NCI-H524 treated with DMSO at 0.1 percent for 48 hours (cell line): Measurements from ENCODE around the gene MNS1.
"Not testable (repeated sequence)": the region's sequence is repeated elsewhere in the genome, so short reads cannot be mapped to it uniquely, and the experiment has no call there.

Source experiments
- DNase-seq: peaks from one replicate; lab custom pipeline; 2025; lab: John Stamatoyannopoulos, UW

The MNS1 gene

GRCh38 chr15:56464893-56465520, at the start of gene MNS1:
TSS of gene MNS1 (minus strand) at chr15:56465137. CDS start at chr15:56464972, 165 bp downstream.
- peak; percentile 92 for DNase-seq

- DNase-seq: peak; percentile 37
Observed at GRCh38 chr15:56496635-56497034, 31.7 kb upstream of the MNS1 start.

GRCh38 chr15:56495533-56495932, 30.6 kb upstream of the MNS1 start:
- no peak for DNase-seq

GRCh38 chr15:56495053-56495452, 30.1 kb upstream of the MNS1 start:
- no peak for DNase-seq

- no peak for DNase-seq
Observed at GRCh38 chr15:56492791-56493555, 28.0 kb upstream of the MNS1 start.

GRCh38 chr15:56492236-56492635, 27.3 kb upstream of the MNS1 start:
- DNase-seq: no peak

- DNase-seq: peak; percentile 6
Observed at GRCh38 chr15:56491110-56491722, 26.3 kb upstream of the MNS1 start.

GRCh38 chr15:56490461-56490860, 25.5 kb upstream of the MNS1 start:
- no peak for DNase-seq

- not testable (repeated sequence) for DNase-seq
Observed at GRCh38 chr15:56486206-56486605, 21.3 kb upstream of the MNS1 start.

GRCh38 chr15:56485426-56485825, 20.5 kb upstream of the MNS1 start:
- not testable (repeated sequence) for DNase-seq

- no peak for DNase-seq
Observed at GRCh38 chr15:56484287-56484686, 19.4 kb upstream of the MNS1 start.

GRCh38 chr15:56475351-56475750, 10.4 kb upstream of the MNS1 start:
- no peak for DNase-seq

GRCh38 chr15:56473017-56473416, 8.1 kb upstream of the MNS1 start:
- DNase-seq: no peak

GRCh38 chr15:56472278-56472677, 7.3 kb upstream of the MNS1 start:
- no peak for DNase-seq

GRCh38 chr15:56471440-56472069, 6.6 kb upstream of the MNS1 start:
- DNase-seq: no peak

- DNase-seq: no peak
Observed at GRCh38 chr15:56469483-56469882, 4.5 kb upstream of the MNS1 start.

- DNase-seq: no peak
Observed at GRCh38 chr15:56468401-56468800, 3.5 kb upstream of the MNS1 start.

- no peak for DNase-seq
Observed at GRCh38 chr15:56467616-56468015, 2.7 kb upstream of the MNS1 start.

GRCh38 chr15:56460947-56461346, 4.0 kb downstream of the MNS1 start:
- no peak for DNase-seq

- no peak for DNase-seq
Observed at GRCh38 chr15:56460071-56460470, 4.9 kb downstream of the MNS1 start.

GRCh38 chr15:56459096-56459495, 5.8 kb downstream of the MNS1 start:
- no peak for DNase-seq

GRCh38 chr15:56456229-56456628, 8.7 kb downstream of the MNS1 start:
- DNase-seq: no peak

GRCh38 chr15:56454836-56455235, 10.1 kb downstream of the MNS1 start:
- DNase-seq: no peak
